ENCODE data around the gene HNF1A. TPM values are rescaled to one million over a fixed set of nuclear protein-coding genes. Genes with fewer than 3 reads are reported as not detected.

Gene HNF1A
- total and polyA plus RNA-seq, 10 of the 15 experiments (the other 5 are each of a cell fraction or from before 2014, with no cell fraction given): 0.10 TPM; not detected in 9

DNA sequence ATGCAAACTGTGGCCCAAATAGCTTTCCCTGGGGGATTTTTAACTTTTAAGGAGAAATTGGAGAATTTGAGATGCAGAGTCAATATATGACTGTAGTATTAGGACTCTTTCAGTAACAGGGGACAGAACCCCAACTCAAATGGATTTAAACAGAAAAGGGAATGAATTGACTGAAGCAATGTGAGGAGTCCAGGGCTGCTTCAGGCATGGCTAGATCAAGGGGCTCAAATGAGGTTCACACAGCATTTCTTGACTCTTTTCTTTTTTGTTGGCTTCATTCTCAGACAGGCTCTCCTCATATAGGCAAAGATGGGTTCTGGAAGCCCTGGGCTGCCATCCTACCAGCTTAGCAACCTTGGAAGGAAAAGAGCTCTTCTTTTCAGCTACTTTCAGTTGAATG, 13.6 kb downstream of the HNF1A start:
- no TSS peak for BruUV-seq (replicated peaks)
- ChIA-PET POLR2A (interaction anchor here (0.5 kb wide), 1 partner anchor 366 kb away, joined by 4 read pairs; no protein-coding TSS in a partner anchor), RAD21 (ENCODE audit: unreplicated experiment) (interaction anchor here (1.6 kb wide), 1 partner anchor 20 kb away, joined by 3 read pairs; no protein-coding TSS in a partner anchor), SMC1A (ENCODE audit: uncharacterized antibody, unreplicated experiment) (interaction anchor here (0.6 to 1.7 kb wide), 4 partner anchors 8 to 411 kb away, joined by 3 to 6 read pairs (median 5); partner anchors contain the start of gene POP5), CTCF (interaction anchor here (0.6 to 2.3 kb wide), 3 partner anchors 20 to 131 kb away, joined by 4 to 7 read pairs (median 6); no protein-coding TSS in a partner anchor)
- in situ Hi-C loops (cut with MboI) (no loop called here), intact Hi-C loops (cut with micrococcal nuclease; ENCODE audit: unreplicated experiment) (no loop called here)
- Histone ChIP-seq H3K9ac (ENCODE audit: control insufficient read depth, insufficient read depth, low read length) (no peak overlapping the region), H3K27ac (ENCODE audit: control insufficient read depth, insufficient read depth) (no peak overlapping the region), H3K36me3 (ENCODE audit: control insufficient read depth in 2 of 2, insufficient read depth in 2 of 2, low read length in 1 of 2) (no peaks in the 10 kb centered on the region), H3K27me3 (replicated peaks in 1 of 2; ENCODE audit: control insufficient read depth in 2 of 2, insufficient read depth in 2 of 2, low read length in 1 of 2) (no peaks in the 10 kb centered on the region), H3K79me2 (ENCODE audit: control insufficient read depth, insufficient read depth, low read length) (no peaks in the 10 kb centered on the region), H3K4me2 (ENCODE audit: control insufficient read depth, insufficient read depth) (no peak overlapping the region), H2AFZ (ENCODE audit: control insufficient read depth, low read depth, low read length) (no peak overlapping the region), H3K4me3 (no peak overlapping the region), H3K4me1 (ENCODE audit: control insufficient read depth, insufficient read depth, low read length) (no peaks in the 10 kb centered on the region), H4K20me1 (ENCODE audit: control insufficient read depth, insufficient read depth) (no peaks in the 10 kb centered on the region), H3K9me3 (replicated peaks; ENCODE audit: control insufficient read depth, insufficient read depth, low read length) (no peaks in the 10 kb centered on the region)
- TF ChIP-seq, protein P1, sequence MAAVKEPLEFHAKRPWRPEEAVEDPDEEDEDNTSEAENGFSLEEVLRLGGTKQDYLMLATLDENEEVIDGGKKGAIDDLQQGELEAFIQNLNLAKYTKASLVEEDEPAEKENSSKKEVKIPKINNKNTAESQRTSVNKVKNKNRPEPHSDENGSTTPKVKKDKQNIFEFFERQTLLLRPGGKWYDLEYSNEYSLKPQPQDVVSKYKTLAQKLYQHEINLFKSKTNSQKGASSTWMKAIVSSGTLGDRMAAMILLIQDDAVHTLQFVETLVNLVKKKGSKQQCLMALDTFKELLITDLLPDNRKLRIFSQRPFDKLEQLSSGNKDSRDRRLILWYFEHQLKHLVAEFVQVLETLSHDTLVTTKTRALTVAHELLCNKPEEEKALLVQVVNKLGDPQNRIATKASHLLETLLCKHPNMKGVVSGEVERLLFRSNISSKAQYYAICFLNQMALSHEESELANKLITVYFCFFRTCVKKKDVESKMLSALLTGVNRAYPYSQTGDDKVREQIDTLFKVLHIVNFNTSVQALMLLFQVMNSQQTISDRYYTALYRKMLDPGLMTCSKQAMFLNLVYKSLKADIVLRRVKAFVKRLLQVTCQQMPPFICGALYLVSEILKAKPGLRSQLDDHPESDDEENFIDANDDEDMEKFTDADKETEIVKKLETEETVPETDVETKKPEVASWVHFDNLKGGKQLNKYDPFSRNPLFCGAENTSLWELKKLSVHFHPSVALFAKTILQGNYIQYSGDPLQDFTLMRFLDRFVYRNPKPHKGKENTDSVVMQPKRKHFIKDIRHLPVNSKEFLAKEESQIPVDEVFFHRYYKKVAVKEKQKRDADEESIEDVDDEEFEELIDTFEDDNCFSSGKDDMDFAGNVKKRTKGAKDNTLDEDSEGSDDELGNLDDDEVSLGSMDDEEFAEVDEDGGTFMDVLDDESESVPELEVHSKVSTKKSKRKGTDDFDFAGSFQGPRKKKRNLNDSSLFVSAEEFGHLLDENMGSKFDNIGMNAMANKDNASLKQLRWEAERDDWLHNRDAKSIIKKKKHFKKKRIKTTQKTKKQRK (IDR thresholded peaks at IDR 0.05; ENCODE audit: low read depth, low read length): no peak
- TF ChIP-seq, protein P2, sequence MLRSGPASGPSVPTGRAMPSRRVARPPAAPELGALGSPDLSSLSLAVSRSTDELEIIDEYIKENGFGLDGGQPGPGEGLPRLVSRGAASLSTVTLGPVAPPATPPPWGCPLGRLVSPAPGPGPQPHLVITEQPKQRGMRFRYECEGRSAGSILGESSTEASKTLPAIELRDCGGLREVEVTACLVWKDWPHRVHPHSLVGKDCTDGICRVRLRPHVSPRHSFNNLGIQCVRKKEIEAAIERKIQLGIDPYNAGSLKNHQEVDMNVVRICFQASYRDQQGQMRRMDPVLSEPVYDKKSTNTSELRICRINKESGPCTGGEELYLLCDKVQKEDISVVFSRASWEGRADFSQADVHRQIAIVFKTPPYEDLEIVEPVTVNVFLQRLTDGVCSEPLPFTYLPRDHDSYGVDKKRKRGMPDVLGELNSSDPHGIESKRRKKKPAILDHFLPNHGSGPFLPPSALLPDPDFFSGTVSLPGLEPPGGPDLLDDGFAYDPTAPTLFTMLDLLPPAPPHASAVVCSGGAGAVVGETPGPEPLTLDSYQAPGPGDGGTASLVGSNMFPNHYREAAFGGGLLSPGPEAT (IDR thresholded peaks at IDR 0.05; ENCODE audit: low read depth): no peak
- no peak for TF ChIP-seq KAT2A (conservative IDR thresholded peaks at IDR 0.05; ENCODE audit: control insufficient read depth, low read depth, low read length)
- TF ChIP-seq, protein P3, sequence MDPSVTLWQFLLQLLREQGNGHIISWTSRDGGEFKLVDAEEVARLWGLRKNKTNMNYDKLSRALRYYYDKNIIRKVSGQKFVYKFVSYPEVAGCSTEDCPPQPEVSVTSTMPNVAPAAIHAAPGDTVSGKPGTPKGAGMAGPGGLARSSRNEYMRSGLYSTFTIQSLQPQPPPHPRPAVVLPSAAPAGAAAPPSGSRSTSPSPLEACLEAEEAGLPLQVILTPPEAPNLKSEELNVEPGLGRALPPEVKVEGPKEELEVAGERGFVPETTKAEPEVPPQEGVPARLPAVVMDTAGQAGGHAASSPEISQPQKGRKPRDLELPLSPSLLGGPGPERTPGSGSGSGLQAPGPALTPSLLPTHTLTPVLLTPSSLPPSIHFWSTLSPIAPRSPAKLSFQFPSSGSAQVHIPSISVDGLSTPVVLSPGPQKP (IDR thresholded peaks at IDR 0.05; ENCODE audit: low read depth, low read length): no peak
- no peak for ATAC-seq
- no peak for DNase-seq (ENCODE audit: low read depth, low spot score)
- FAIRE-seq: no peak

All from GM12878 (cell line).